ENCODE results near the gene SMYD4.

DNA sequence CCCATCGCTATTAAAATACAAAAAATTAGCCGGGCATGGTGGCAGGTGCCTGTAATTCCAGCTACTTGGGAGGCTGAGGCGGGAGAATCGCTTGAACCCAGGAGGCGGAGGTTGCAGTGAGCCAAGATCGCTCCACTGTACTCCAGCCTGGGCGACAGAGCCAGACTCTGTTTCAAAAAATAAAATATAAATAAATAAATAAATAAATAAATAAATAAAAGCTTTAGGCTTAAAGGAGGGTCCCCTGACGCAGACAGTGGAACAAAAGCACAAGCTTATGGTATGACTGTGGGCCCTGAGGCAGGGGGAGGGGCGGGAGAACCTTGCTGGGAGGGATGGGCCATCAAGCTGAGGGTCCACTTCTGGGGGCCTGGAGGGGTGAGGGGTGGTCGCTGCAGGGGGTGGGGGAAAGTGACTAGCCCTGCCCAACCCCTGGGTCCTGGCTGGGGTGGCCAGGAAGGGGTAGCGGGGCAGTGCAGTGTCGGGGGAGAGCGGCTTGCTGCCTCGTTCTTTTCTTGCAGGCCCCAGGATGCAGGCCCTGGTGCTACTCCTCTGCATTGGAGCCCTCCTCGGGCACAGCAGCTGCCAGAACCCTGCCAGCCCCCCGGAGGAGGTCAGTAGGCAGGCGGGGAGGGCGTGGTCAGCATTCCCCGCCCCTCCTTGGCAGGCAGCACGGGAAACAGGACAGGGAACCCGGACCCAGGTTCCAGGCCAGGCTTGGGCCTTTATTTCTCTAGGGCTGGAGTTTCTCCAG lies 63.1 kb downstream of the SMYD4 start:
- TF ChIP-seq, protein P1, sequence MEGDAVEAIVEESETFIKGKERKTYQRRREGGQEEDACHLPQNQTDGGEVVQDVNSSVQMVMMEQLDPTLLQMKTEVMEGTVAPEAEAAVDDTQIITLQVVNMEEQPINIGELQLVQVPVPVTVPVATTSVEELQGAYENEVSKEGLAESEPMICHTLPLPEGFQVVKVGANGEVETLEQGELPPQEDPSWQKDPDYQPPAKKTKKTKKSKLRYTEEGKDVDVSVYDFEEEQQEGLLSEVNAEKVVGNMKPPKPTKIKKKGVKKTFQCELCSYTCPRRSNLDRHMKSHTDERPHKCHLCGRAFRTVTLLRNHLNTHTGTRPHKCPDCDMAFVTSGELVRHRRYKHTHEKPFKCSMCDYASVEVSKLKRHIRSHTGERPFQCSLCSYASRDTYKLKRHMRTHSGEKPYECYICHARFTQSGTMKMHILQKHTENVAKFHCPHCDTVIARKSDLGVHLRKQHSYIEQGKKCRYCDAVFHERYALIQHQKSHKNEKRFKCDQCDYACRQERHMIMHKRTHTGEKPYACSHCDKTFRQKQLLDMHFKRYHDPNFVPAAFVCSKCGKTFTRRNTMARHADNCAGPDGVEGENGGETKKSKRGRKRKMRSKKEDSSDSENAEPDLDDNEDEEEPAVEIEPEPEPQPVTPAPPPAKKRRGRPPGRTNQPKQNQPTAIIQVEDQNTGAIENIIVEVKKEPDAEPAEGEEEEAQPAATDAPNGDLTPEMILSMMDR (IDR thresholded peaks at IDR 0.05), result no peak
- TF ChIP-seq EP300 (IDR thresholded peaks at IDR 0.05), result no peak
- no peak for TF ChIP-seq POLR2A (IDR thresholded peaks at IDR 0.05)
- no peak for TF ChIP-seq POLR2AphosphoS5 (IDR thresholded peaks at IDR 0.05)
